H9 (cell line): ENCODE measurements around the gene ACTN1. TPM values are rescaled to one million over a fixed set of nuclear protein-coding genes. Genes with fewer than 3 reads are reported as not detected.

Experiments
- DNase-seq: peaks from one replicate; pipeline ENCODE4 v3.0.0-alpha.2; 2017
- H2AFZ ChIP-seq: one replicate; pipeline ENCODE4 v1.6.1; 2013; ENCODE audit warnings: mild to moderate bottlenecking, low read length, control low read depth, moderate library complexity
- H2AK5ac ChIP-seq: 2 replicates; pipeline ENCODE4 v1.6.1; 2013; ENCODE audit warnings: low read length, control low read depth, mixed read lengths; ENCODE audit not compliant: insufficient read length
- H2BK120ac ChIP-seq: one replicate; pipeline ENCODE4 v1.6.1; 2013; ENCODE audit warnings: low read depth, mild to moderate bottlenecking, low read length, control low read depth, inconsistent platforms; ENCODE audit not compliant: poor library complexity, severe bottlenecking
- H2BK12ac ChIP-seq: 2 replicates; pipeline ENCODE4 v1.6.1; 2013; ENCODE audit warnings: low read length, control low read depth, mixed read lengths, low read depth; ENCODE audit not compliant: insufficient read length
- H2BK15ac ChIP-seq: 2 replicates; pipeline ENCODE4 v1.6.1; 2013; ENCODE audit warnings: low read depth, low read length, control low read depth
- H2BK20ac ChIP-seq: one replicate; pipeline ENCODE4 v1.6.1; 2013; ENCODE audit warnings: low read depth, mild to moderate bottlenecking, low read length, control low read depth, inconsistent platforms; ENCODE audit not compliant: poor library complexity, severe bottlenecking
- H2BK5ac ChIP-seq: 2 replicates; pipeline ENCODE4 v1.6.1; 2013; ENCODE audit warnings: low read length, control low read depth, mixed read lengths; ENCODE audit not compliant: insufficient read length
- H3K14ac ChIP-seq: 2 replicates; pipeline ENCODE4 v1.6.1; 2013; ENCODE audit warnings: low read length, control low read depth; ENCODE audit not compliant: insufficient read depth
- H3K18ac ChIP-seq: 2 replicates; pipeline ENCODE4 v1.6.1; 2013; ENCODE audit warnings: low read depth, mild to moderate bottlenecking, mixed read lengths, low read length, control low read depth; ENCODE audit not compliant: insufficient read length
- H3K23ac ChIP-seq: 2 replicates; pipeline ENCODE4 v1.6.1; 2013; ENCODE audit warnings: low read length, control low read depth, mixed read lengths, low read depth; ENCODE audit not compliant: insufficient read length
- H3K23me2 ChIP-seq: 2 replicates; pipeline ENCODE4 v1.6.1; 2013; ENCODE audit warnings: low read depth, mild to moderate bottlenecking, mixed read lengths, low read length, control low read depth; ENCODE audit not compliant: insufficient read length, poor library complexity, severe bottlenecking
- H3K27ac ChIP-seq: 2 replicates; pipeline ENCODE4 v1.5.1; 2013; ENCODE audit warnings: low read length, control low read depth, mixed read lengths, low read depth; ENCODE audit not compliant: insufficient read length
- H3K27me3 ChIP-seq: 2 replicates; pipeline ENCODE4 v1.6.1; 2013; ENCODE audit warnings: low read length, control low read depth, inconsistent platforms; ENCODE audit not compliant: insufficient read depth
- H3K4ac ChIP-seq: 2 replicates; pipeline ENCODE4 v1.6.1; 2013; ENCODE audit warnings: low read depth, mild to moderate bottlenecking, control low read depth, inconsistent platforms, low read length, moderate library complexity
- H3K4me1 ChIP-seq: 2 replicates; pipeline ENCODE4 v1.6.1; 2013; ENCODE audit warnings: low read length, control low read depth, inconsistent platforms; ENCODE audit not compliant: insufficient read depth
- H3K4me2 ChIP-seq: 2 replicates; pipeline ENCODE4 v1.6.1; 2013; ENCODE audit warnings: low read length, control low read depth, mixed read lengths; ENCODE audit not compliant: insufficient read length, insufficient read depth
- H3K56ac ChIP-seq: 2 replicates; pipeline ENCODE4 v1.6.1; 2013; ENCODE audit warnings: low read depth, mild to moderate bottlenecking, mixed read lengths, low read length, control low read depth; ENCODE audit not compliant: insufficient read length
- H3K79me1 ChIP-seq: 2 replicates; pipeline ENCODE4 v1.6.1; 2013; ENCODE audit warnings: low read depth, mild to moderate bottlenecking, moderate library complexity, low read length, control low read depth, inconsistent platforms; ENCODE audit not compliant: insufficient read depth, poor library complexity, severe bottlenecking
- H3K79me2 ChIP-seq: 2 replicates; pipeline ENCODE4 v1.6.1; 2013; ENCODE audit warnings: low read length, control low read depth, inconsistent platforms; ENCODE audit not compliant: insufficient read depth
- H3K9ac ChIP-seq: 2 replicates; pipeline ENCODE4 v1.6.1; 2013; ENCODE audit warnings: low read length, control low read depth, mixed read lengths; ENCODE audit not compliant: insufficient read length; ENCODE audit errors: extremely low read depth
- H3K9me3 ChIP-seq: one replicate; pipeline ENCODE4 v1.6.1; 2013; ENCODE audit warnings: low read depth, low read length, inconsistent platforms; ENCODE audit not compliant: control insufficient read depth
- H3T11ph ChIP-seq: one replicate; pipeline ENCODE4 v1.6.1; 2013; ENCODE audit warnings: mild to moderate bottlenecking, low read length, control low read depth, inconsistent platforms
- H4K20me1 ChIP-seq: one replicate; pipeline ENCODE4 v1.6.1; 2013; ENCODE audit not compliant: control insufficient read depth, insufficient read length, insufficient read depth
- H4K5ac ChIP-seq: 2 replicates; pipeline ENCODE4 v1.6.1; 2013; ENCODE audit warnings: low read depth, mild to moderate bottlenecking, mixed read lengths, low read length, control low read depth; ENCODE audit not compliant: insufficient read length
- H4K8ac ChIP-seq: replicated peaks from 2 replicates; pipeline ENCODE4 v1.6.1; 2013; ENCODE audit warnings: low read length, control low read depth, mixed read lengths, low read depth; ENCODE audit not compliant: insufficient read length
- H4K91ac ChIP-seq: 2 replicates; pipeline ENCODE4 v1.6.1; 2013; ENCODE audit warnings: low read depth, mild to moderate bottlenecking, moderate library complexity, mixed read lengths, low read length, control low read depth; ENCODE audit not compliant: insufficient read length
- H3K27ac Mint-ChIP-seq, 3 experiments: 2 replicates in 2 of 3; 3 replicates in 1 of 3; pipeline ENCODE4 v1.8.0; 2020 to 2021; ENCODE audit warnings: mixed read lengths in 3 of 3, mild to moderate bottlenecking in 1 of 3, moderate library complexity in 1 of 3
- H3K27me3 Mint-ChIP-seq: 2 replicates; pipeline ENCODE4 v1.8.0; 2021; ENCODE audit warnings: low read depth, mild to moderate bottlenecking, moderate library complexity, mixed read lengths
- H3K36me3 Mint-ChIP-seq, 3 experiments: 2 replicates in 2 of 3; 3 replicates in 1 of 3; pipeline ENCODE4 v1.8.0; 2020 to 2021; ENCODE audit warnings: low read depth in 3 of 3, mixed read lengths in 3 of 3; ENCODE audit not compliant: insufficient read depth in 1 of 3
- H3K4me1 Mint-ChIP-seq, 2 experiments: 2 replicates each; pipeline ENCODE4 v1.8.0; 2020; ENCODE audit warnings: mixed read lengths in 2 of 2
- H3K4me3 Mint-ChIP-seq, 2 experiments: 2 replicates in 1 of 2; 3 replicates in 1 of 2; pipeline ENCODE4 v1.8.0; 2020 to 2021; ENCODE audit warnings: mild to moderate bottlenecking in 2 of 2, mixed read lengths in 2 of 2, moderate library complexity in 1 of 2
- H3K9me3 Mint-ChIP-seq, 2 experiments: 2 replicates in 1 of 2; 3 replicates in 1 of 2; pipeline ENCODE4 v1.8.0; 2020; ENCODE audit warnings: mild to moderate bottlenecking in 2 of 2, mixed read lengths in 2 of 2, moderate library complexity in 1 of 2
- WGBS: extraction: QIAGEN DNeasy Blood & Tissue Kit; methylation state at CpG from one replicate; pipeline ENCODE4 v1.1.7; 2013; ENCODE audit warnings: missing lambda C conversion rate, low lambda C conversion rate, mixed read lengths; ENCODE audit not compliant: insufficient read length; ENCODE audit errors: extremely low coverage; 5-methylcytosine and 5-hydroxymethylcytosine counted together
- total RNA-seq: library from RNA; stranded (reverse); gene quantifications from 2 replicates; pipeline ENCODE4 v1.2.1, GENCODE V29; 2021
- TF ChIP-seq, protein P1 (sequence below): fragments of 200-600 bp; sonication (generic); conservative IDR thresholded peaks from 3 replicates; pipeline ENCODE4 v1.8.0; 2021; ENCODE audit warnings: antibody characterized with exemption, mild to moderate bottlenecking

The ACTN1 gene
- total RNA-seq, 1 experiment from 2014 or later, result 219 TPM

DNA sequence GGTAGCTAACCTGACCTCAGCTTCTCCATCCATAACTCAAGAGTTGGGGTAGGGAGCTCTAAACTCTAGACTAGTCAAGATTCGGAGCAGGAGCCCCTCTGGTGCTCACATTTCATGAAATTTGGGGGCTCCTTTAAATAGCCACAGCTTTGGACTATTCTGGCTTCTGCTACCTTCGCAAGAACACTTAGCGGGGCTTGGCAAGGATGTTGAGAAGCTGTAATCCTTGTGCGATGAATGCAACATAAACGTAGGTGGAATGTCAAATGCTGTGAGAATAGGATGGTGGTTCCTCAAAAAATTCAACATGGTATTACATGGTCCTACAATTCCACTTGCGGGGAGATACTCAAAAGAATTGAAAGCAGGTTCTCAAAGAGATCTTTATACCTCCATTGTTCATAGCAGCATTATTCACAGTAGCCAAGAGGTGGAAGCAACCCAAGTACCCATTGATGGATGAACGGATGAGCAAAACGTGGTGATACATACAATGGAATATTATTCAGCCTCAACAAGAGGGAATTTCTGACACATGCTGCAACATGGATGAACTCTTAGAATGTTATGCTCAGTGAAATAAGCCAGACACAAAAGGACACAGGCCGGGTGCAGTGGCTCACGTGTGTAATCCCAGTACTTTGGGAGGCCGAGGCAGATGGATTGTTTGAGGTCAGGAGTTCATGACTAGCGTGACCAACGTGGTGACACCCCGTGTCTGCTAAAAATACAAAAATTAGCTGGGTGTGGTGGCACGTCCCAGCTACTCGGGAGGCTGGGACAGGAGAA is 73.8 kb downstream of the ACTN1 start:
- no peaks in the 10 kb centered on the region for H3K79me2 ChIP-seq
- H3K4me1 ChIP-seq, result no peaks in the 10 kb centered on the region
- H2BK12ac ChIP-seq, result no peak overlapping the region
- WGBS, result no CpG with 5 or more reads among the region's 16 CpGs
- no peaks in the 10 kb centered on the region for H3K27me3 ChIP-seq
- H4K8ac ChIP-seq, result no peak overlapping the region
- Mint-ChIP-seq H3K4me3 (no peak overlapping the region), H3K9me3 (no peaks in the 10 kb centered on the region), H3K27me3 (no peaks in the 10 kb centered on the region), H3K27ac (no peak overlapping the region), H3K36me3 (peaks cover 43 to 91% (median 86%) of the 10 kb centered on the region in 3 experiments; a peak in 6 of 7 replicates), H3K4me1 (no peaks in the 10 kb centered on the region)
- H3K4ac ChIP-seq, result no peak overlapping the region
- H3K23me2 ChIP-seq, result no peaks in the 10 kb centered on the region
- H3K27ac ChIP-seq, result no peak overlapping the region
- H2AFZ ChIP-seq, result no peak overlapping the region
- no peak overlapping the region for H4K91ac ChIP-seq
- DNase-seq, result no peak
- H3K4me2 ChIP-seq, result no peak overlapping the region
- H2BK15ac ChIP-seq, result no peak overlapping the region
- H4K5ac ChIP-seq, result no peak overlapping the region
- H2BK20ac ChIP-seq, result no peak overlapping the region
- H3K14ac ChIP-seq, result no peak overlapping the region
- H4K20me1 ChIP-seq, result no peaks in the 10 kb centered on the region
- no peak overlapping the region for H3T11ph ChIP-seq
- no peak overlapping the region for H2BK5ac ChIP-seq
- no peak overlapping the region for H3K56ac ChIP-seq
- H3K79me1 ChIP-seq, result no peaks in the 10 kb centered on the region
- no peak overlapping the region for H3K9ac ChIP-seq
- no peak overlapping the region for H2BK120ac ChIP-seq
- H3K23ac ChIP-seq, result no peak overlapping the region
- H3K9me3 ChIP-seq, result no peaks in the 10 kb centered on the region
- TF ChIP-seq, protein P1, sequence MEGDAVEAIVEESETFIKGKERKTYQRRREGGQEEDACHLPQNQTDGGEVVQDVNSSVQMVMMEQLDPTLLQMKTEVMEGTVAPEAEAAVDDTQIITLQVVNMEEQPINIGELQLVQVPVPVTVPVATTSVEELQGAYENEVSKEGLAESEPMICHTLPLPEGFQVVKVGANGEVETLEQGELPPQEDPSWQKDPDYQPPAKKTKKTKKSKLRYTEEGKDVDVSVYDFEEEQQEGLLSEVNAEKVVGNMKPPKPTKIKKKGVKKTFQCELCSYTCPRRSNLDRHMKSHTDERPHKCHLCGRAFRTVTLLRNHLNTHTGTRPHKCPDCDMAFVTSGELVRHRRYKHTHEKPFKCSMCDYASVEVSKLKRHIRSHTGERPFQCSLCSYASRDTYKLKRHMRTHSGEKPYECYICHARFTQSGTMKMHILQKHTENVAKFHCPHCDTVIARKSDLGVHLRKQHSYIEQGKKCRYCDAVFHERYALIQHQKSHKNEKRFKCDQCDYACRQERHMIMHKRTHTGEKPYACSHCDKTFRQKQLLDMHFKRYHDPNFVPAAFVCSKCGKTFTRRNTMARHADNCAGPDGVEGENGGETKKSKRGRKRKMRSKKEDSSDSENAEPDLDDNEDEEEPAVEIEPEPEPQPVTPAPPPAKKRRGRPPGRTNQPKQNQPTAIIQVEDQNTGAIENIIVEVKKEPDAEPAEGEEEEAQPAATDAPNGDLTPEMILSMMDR, result no peak
- no peak overlapping the region for H2AK5ac ChIP-seq
- no peak overlapping the region for H3K18ac ChIP-seq
